CD1c-positive myeloid dendritic cell (primary cell): Measurements from ENCODE around the gene PRXL2A.
A peak's percentile ranks its signal among the peaks of the same experiment; 100 is the strongest.
"Not testable (repeated sequence)": the region's sequence is repeated elsewhere in the genome, so short reads cannot be mapped to it uniquely, and the experiment has no call there.

Source experiments
- DNase-seq: peaks from one replicate; pipeline ENCODE4 v3.0.0-alpha.2; 2016; ENCODE audit errors: extremely low spot score

PRXL2A gene

GRCh38 chr10:80408242-80409101 is at the start of gene PRXL2A:
PRXL2A (plus strand) TSS chr10:80408551; CDS start chr10:80420468, 11,917 bp downstream.
- DNase-seq = peak; percentile 68

- not testable (repeated sequence) for DNase-seq
Measured at GRCh38 chr10:80358925-80359324, 49.4 kb upstream of the PRXL2A start.

GRCh38 chr10:80359644-80360043 is 48.7 kb upstream of the PRXL2A start:
- DNase-seq = no peak

- DNase-seq = no peak
Measured at GRCh38 chr10:80365510-80365909, 42.8 kb upstream of the PRXL2A start.

GRCh38 chr10:80371467-80371866 is 36.9 kb upstream of the PRXL2A start:
- DNase-seq = no peak

GRCh38 chr10:80372675-80373074 is 35.7 kb upstream of the PRXL2A start:
- DNase-seq = no peak

- peak; percentile 5 for DNase-seq
Measured at GRCh38 chr10:80373502-80373901, 34.8 kb upstream of the PRXL2A start.

- DNase-seq = no peak
Measured at GRCh38 chr10:80379701-80380100, 28.6 kb upstream of the PRXL2A start.

GRCh38 chr10:80380185-80380584 is 28.2 kb upstream of the PRXL2A start:
- no peak for DNase-seq

GRCh38 chr10:80382989-80383388 is 25.4 kb upstream of the PRXL2A start:
- peak; percentile 68 for DNase-seq

GRCh38 chr10:80390740-80391139 is 17.6 kb upstream of the PRXL2A start:
- DNase-seq = no peak

- DNase-seq = peak; percentile 59
Measured at GRCh38 chr10:80392250-80392649, 16.1 kb upstream of the PRXL2A start.

- no peak for DNase-seq
Measured at GRCh38 chr10:80394358-80394916, 13.9 kb upstream of the PRXL2A start.

GRCh38 chr10:80397014-80397413 is 11.3 kb upstream of the PRXL2A start:
- no peak for DNase-seq

- DNase-seq = no peak
Measured at GRCh38 chr10:80400136-80400804, 8.1 kb upstream of the PRXL2A start.

GRCh38 chr10:80405035-80405434 is 3.3 kb upstream of the PRXL2A start:
- DNase-seq = no peak

- no peak for DNase-seq
Measured at GRCh38 chr10:80405626-80406025, 2.7 kb upstream of the PRXL2A start.

GRCh38 chr10:80406204-80406603 is 2.1 kb upstream of the PRXL2A start:
- DNase-seq = no peak

GRCh38 chr10:80407812-80408241 is 524 bp upstream of the PRXL2A start:
- peak; percentile 43 for DNase-seq

GRCh38 chr10:80409121-80409520 is 770 bp downstream of the PRXL2A start:
- DNase-seq = no peak

- no peak for DNase-seq
Measured at GRCh38 chr10:80410122-80410521, 1.8 kb downstream of the PRXL2A start.

- no peak for DNase-seq
Measured at GRCh38 chr10:80410578-80411145, 2.3 kb downstream of the PRXL2A start.
